Measurements from ENCODE around the gene MRO.
"Not testable (repeated sequence)": the region's sequence is repeated elsewhere in the genome, so short reads cannot be mapped to it uniquely, and the experiment has no call there.

The MRO gene

DNA sequence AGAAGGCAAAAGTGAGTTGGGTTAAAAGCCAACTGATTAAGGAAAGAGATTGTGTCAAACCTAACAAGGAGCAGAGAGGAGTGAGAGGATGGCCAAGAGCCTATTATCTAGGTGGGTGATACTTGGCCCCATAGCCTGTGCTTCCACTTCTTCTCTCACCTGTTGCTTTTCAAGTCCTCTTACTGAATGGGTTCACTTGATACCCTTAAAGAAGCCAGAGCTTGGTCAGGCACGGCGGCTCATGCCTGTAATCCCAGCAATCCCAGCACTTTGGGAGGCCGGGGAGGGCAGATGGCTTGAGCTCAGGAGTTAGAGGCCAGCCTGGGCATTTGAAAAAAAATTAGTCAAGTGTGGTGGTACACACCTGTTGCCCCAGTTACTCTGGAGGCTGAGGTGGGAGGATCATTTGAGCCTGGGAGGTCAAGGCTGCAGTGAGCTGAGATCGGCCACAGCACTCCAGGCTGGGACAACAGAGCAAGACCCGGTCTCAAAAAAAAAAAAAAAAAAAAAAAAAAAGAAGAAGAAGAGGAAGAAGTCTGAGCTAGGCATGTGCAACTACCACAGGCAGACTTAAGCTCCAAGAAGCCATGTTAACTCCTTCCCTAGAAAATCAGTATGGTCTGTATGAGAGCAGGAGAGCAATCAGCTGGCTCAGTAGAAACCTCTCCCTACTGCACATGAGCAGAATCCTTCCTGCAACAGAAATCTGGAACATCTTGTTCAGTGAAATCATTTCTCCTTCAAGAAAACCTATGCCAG is 30.7 kb upstream of the MRO start:
- no peak overlapping the region for H3K27ac ChIP-seq (ENCODE audit: low read length)
- peaks cover 0 to 5% of the 10 kb centered on the region in 2 donors for H3K4me1 ChIP-seq (ENCODE audit: control insufficient read depth in 1 of 2, insufficient read depth in 2 of 2, low read length in 2 of 2)
- H3K4me3 ChIP-seq (ENCODE audit: low read depth in 1 of 2, low read length in 2 of 2), result no peak overlapping the region
- no peaks in the 10 kb centered on the region for H3K36me3 ChIP-seq (ENCODE audit: control insufficient read depth in 1 of 2, insufficient read depth in 2 of 2, low read length in 2 of 2)
- no peaks in the 10 kb centered on the region for H3K27me3 ChIP-seq (ENCODE audit: low read depth, low read length)
- no peaks in the 10 kb centered on the region for H3K9me3 ChIP-seq (ENCODE audit: control insufficient read depth in 1 of 2, low read length in 2 of 2)

DNA sequence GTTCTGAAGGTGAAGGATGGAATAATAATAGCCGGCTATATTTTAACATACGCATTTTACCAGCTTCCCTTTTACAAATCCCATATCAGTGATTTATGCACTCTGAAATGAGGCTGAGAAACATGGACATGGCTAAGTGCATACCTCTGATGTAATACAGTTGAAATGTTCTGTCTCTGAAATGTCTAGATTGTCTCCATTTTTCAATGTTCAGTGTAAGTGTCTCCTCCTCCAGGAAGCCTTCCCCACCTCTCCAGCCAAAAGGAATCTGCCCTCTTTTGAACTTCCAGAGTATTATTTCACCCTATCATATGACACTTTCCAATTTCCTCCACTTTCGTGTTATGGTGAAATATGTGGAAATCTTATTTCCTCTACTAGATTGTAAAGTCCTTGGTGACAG is 29.6 kb upstream of the MRO start:
- Histone ChIP-seq H3K9me3 (ENCODE audit: control insufficient read depth in 1 of 2, low read length in 2 of 2) (no peaks in the 10 kb centered on the region), H3K27ac (ENCODE audit: low read length) (no peak overlapping the region), H3K27me3 (ENCODE audit: low read depth, low read length) (no peaks in the 10 kb centered on the region), H3K36me3 (ENCODE audit: control insufficient read depth in 1 of 2, insufficient read depth in 2 of 2, low read length in 2 of 2) (no peaks in the 10 kb centered on the region), H3K4me3 (ENCODE audit: low read depth in 1 of 2, low read length in 2 of 2) (no peak overlapping the region), H3K4me1 (ENCODE audit: control insufficient read depth in 1 of 2, insufficient read depth in 2 of 2, low read length in 2 of 2) (peaks cover 0 to 5% of the 10 kb centered on the region in 2 donors)

DNA sequence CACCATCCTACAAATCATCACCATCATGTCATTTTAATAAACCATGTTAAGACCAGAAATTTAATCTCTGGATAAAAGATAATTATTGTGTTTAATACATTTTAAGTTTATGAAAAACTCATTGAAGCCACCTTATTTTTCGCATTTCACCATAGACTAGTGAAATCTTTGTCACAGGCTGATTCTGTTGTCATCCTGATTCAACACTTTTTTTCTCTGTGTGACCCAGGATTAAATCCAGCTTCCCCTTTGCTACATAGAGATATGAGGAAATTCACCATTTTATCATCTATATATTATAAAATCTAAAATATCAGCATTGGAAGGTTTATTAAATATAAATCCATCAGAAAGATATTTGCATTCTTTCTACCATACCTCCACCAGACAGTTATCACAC is 29.2 kb upstream of the MRO start:
- H3K9me3 ChIP-seq (ENCODE audit: control insufficient read depth in 1 of 2, low read length in 2 of 2), result no peaks in the 10 kb centered on the region
- H3K4me1 ChIP-seq (ENCODE audit: control insufficient read depth in 1 of 2, insufficient read depth in 2 of 2, low read length in 2 of 2), result peaks cover 0 to under 1% of the 10 kb centered on the region in 2 donors

DNA sequence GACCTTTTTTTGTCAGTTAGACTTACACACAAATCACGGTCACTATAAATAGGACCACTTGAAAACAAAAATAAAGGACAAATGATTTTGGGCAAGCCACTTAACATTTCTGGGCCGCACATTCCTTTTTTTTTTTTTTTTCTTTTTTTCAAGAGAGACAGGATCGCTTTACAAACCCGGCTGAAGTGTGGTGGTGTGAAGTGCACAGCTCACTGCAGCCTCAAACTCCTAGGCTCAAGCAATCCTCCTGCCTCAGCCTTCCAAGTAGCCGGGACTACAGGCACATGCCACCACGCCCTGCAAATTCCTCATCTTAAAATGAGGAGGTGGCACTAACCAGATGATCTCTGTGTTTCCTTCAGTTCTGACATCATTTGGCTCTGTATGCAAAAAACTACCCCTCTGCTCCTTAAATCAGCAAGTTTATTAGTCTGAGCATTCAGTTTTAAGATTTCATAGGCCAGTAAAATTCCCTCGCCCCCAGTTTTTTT is 28.3 kb upstream of the MRO start:
- Histone ChIP-seq H3K27me3 (ENCODE audit: low read depth, low read length) (no peaks in the 10 kb centered on the region), H3K36me3 (ENCODE audit: control insufficient read depth in 1 of 2, insufficient read depth in 2 of 2, low read length in 2 of 2) (no peaks in the 10 kb centered on the region), H3K4me1 (ENCODE audit: control insufficient read depth in 1 of 2, insufficient read depth in 2 of 2, low read length in 2 of 2) (no peaks in the 10 kb centered on the region), H3K9me3 (ENCODE audit: control insufficient read depth in 1 of 2, low read length in 2 of 2) (no peaks in the 10 kb centered on the region), H3K27ac (ENCODE audit: low read length) (no peak overlapping the region), H3K4me3 (ENCODE audit: low read depth in 1 of 2, low read length in 2 of 2) (no peak overlapping the region)

More for the DNA sequence above, 29.2 kb upstream of the MRO start:
- no peak overlapping the region for H3K4me3 ChIP-seq (ENCODE audit: low read depth in 1 of 2, low read length in 2 of 2)
- H3K27me3 ChIP-seq (ENCODE audit: low read depth, low read length), result no peaks in the 10 kb centered on the region
- no peak overlapping the region for H3K27ac ChIP-seq (ENCODE audit: low read length)
- no peaks in the 10 kb centered on the region for H3K36me3 ChIP-seq (ENCODE audit: control insufficient read depth in 1 of 2, insufficient read depth in 2 of 2, low read length in 2 of 2)

DNA sequence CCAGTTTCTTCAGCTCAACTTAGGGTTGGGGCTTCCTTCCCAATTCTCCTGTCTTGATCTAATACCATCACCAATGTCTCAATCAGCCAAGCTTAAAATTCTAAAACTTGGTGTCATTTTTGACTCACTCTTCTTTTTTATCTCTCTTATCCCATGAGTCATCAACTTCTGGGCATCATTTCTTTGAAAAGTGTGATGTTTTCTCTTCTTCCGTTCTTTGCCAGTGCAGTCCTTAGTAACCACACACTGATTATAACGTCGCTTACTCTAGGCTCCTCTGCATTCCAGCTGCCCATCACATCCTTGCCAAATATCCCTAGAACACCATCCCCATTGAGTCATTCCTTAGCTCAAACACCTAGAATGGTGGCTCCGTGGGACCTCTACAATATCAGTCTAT is 27.4 kb upstream of the MRO start:
- H3K4me3 ChIP-seq (ENCODE audit: low read depth in 1 of 2, low read length in 2 of 2), result no peak overlapping the region
- no peaks in the 10 kb centered on the region for H3K27me3 ChIP-seq (ENCODE audit: low read depth, low read length)
- no peak overlapping the region for H3K27ac ChIP-seq (ENCODE audit: low read length)
- no peaks in the 10 kb centered on the region for H3K9me3 ChIP-seq (ENCODE audit: control insufficient read depth in 1 of 2, low read length in 2 of 2)
- no peaks in the 10 kb centered on the region for H3K36me3 ChIP-seq (ENCODE audit: control insufficient read depth in 1 of 2, insufficient read depth in 2 of 2, low read length in 2 of 2)
- H3K4me1 ChIP-seq (ENCODE audit: control insufficient read depth in 1 of 2, insufficient read depth in 2 of 2, low read length in 2 of 2), result no peaks in the 10 kb centered on the region

DNA sequence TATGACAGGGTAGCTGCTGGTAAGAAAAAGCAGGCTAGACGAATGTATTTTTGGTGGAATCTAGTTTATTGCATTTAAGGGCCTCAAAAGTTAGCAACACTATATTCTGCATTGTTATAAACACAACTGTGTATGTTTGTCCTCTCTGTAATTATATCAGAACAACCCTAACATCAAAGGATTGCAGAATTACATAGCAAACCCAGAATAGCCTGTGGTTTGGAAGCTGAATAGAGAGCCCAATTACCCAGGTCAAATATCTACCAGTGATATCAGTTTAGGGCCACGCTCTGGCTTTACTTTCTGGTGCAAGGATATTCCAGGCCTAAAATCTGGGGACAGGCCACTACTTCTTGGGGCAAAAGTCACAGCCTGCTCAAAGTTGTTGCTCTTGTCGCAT is 25.1 kb upstream of the MRO start:
- Histone ChIP-seq H3K4me3 (ENCODE audit: low read depth in 1 of 2, low read length in 2 of 2) (no peak overlapping the region), H3K36me3 (ENCODE audit: control insufficient read depth in 1 of 2, insufficient read depth in 2 of 2, low read length in 2 of 2) (no peaks in the 10 kb centered on the region), H3K9me3 (ENCODE audit: control insufficient read depth in 1 of 2, low read length in 2 of 2) (no peaks in the 10 kb centered on the region), H3K4me1 (ENCODE audit: control insufficient read depth in 1 of 2, insufficient read depth in 2 of 2, low read length in 2 of 2) (no peaks in the 10 kb centered on the region), H3K27me3 (ENCODE audit: low read depth, low read length) (no peaks in the 10 kb centered on the region), H3K27ac (ENCODE audit: low read length) (no peak overlapping the region)

DNA sequence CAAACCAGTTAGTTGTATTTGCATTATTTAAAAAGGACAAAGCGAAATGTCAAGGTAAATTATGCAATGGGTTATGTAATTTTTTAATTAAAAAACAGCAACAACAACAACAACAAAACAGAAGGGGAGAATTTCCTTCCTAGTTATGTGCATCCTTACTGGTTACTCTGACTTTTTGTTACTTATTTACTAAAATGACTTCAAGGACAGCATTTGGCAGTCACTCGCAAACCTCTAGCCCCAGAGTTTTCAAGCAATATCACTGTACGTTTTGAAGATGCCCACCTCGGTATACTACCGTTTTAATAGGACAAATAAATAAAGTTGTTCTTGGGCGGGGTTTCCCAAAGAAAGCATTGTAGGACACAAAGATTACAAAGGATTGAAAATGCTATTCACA is 24.7 kb upstream of the MRO start:
- H3K36me3 ChIP-seq (ENCODE audit: control insufficient read depth in 1 of 2, insufficient read depth in 2 of 2, low read length in 2 of 2), result no peaks in the 10 kb centered on the region
- no peak overlapping the region for H3K4me3 ChIP-seq (ENCODE audit: low read depth in 1 of 2, low read length in 2 of 2)
- H3K4me1 ChIP-seq (ENCODE audit: control insufficient read depth in 1 of 2, insufficient read depth in 2 of 2, low read length in 2 of 2), result no peaks in the 10 kb centered on the region
- no peaks in the 10 kb centered on the region for H3K9me3 ChIP-seq (ENCODE audit: control insufficient read depth in 1 of 2, low read length in 2 of 2)
- no peaks in the 10 kb centered on the region for H3K27me3 ChIP-seq (ENCODE audit: low read depth, low read length)
- H3K27ac ChIP-seq (ENCODE audit: low read length), result no peak overlapping the region

DNA sequence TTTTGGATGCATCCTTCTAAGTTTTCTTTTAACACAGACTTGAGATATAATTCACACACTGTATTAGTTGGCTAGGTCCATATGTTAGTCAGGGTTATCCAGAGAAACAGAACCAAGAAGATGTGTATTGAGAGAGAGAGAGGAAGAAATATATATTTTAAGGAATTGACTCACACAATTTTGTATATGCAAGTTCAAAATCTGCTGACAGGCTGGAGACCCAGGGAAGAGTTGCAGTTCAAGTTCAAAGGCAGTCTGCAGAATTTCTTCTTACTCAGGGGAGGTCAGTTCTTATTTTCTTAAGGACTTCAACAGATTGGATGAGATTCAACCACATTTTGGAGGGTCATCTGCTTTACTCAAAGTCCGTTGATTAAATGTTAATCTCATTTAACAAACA is 23.0 kb upstream of the MRO start:
- Histone ChIP-seq H3K4me1 (ENCODE audit: control insufficient read depth in 1 of 2, insufficient read depth in 2 of 2, low read length in 2 of 2) (no peaks in the 10 kb centered on the region), H3K4me3 (ENCODE audit: low read depth in 1 of 2, low read length in 2 of 2) (no peak overlapping the region), H3K27me3 (ENCODE audit: low read depth, low read length) (no peaks in the 10 kb centered on the region), H3K9me3 (ENCODE audit: control insufficient read depth in 1 of 2, low read length in 2 of 2) (no peaks in the 10 kb centered on the region), H3K36me3 (ENCODE audit: control insufficient read depth in 1 of 2, insufficient read depth in 2 of 2, low read length in 2 of 2) (no peaks in the 10 kb centered on the region), H3K27ac (ENCODE audit: low read length) (no peak overlapping the region)

DNA sequence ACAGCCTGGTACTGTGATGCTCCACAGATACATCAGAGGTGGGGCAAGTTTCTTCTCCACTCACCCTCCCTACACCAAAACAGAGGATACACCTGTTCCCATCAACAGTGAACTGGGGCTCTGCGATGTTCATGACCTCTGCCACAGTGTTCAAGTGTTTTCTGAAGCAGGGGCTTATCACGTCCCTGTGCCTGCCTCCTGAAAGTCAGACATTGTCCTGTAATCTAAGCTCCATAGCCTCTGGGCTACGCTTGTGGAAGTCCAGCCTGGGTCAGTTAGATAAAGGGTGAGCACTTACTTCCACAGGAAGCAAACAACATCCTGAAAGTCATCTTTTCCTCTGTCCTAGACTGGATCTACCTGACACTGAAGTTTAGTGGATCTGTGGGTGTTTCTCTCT is 20.2 kb upstream of the MRO start:
- Histone ChIP-seq H3K4me1 (ENCODE audit: control insufficient read depth in 1 of 2, insufficient read depth in 2 of 2, low read length in 2 of 2) (no peaks in the 10 kb centered on the region), H3K9me3 (ENCODE audit: control insufficient read depth in 1 of 2, low read length in 2 of 2) (no peaks in the 10 kb centered on the region), H3K4me3 (ENCODE audit: low read depth in 1 of 2, low read length in 2 of 2) (no peak overlapping the region), H3K27me3 (ENCODE audit: low read depth, low read length) (no peaks in the 10 kb centered on the region), H3K27ac (ENCODE audit: low read length) (no peak overlapping the region), H3K36me3 (ENCODE audit: control insufficient read depth in 1 of 2, insufficient read depth in 2 of 2, low read length in 2 of 2) (no peaks in the 10 kb centered on the region)

DNA sequence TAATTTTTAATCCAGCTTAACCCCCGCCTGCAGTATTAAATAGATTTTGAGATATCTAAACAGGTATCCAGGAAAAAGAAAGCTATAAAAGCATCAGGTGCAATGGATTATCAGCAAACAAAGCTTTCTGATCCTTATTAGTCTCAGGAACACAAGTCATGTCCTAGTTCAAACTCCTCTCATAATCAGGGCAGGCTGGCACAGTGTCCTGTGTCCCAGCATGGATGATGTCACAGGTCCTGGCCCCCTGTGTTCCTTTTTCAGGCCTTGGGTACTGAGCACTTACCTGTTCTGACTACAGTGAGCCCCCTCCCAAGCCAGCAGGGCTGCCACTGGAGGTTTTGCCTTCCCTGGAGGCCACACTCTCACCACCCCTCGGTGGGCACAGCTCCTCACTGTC is 19.5 kb upstream of the MRO start:
- H3K36me3 ChIP-seq (ENCODE audit: control insufficient read depth in 1 of 2, insufficient read depth in 2 of 2, low read length in 2 of 2), result no peaks in the 10 kb centered on the region
- H3K9me3 ChIP-seq (ENCODE audit: control insufficient read depth in 1 of 2, low read length in 2 of 2), result no peaks in the 10 kb centered on the region
- H3K27me3 ChIP-seq (ENCODE audit: low read depth, low read length), result no peaks in the 10 kb centered on the region
- H3K4me3 ChIP-seq (ENCODE audit: low read depth in 1 of 2, low read length in 2 of 2), result no peak overlapping the region
- no peak overlapping the region for H3K27ac ChIP-seq (ENCODE audit: low read length)
- H3K4me1 ChIP-seq (ENCODE audit: control insufficient read depth in 1 of 2, insufficient read depth in 2 of 2, low read length in 2 of 2), result no peaks in the 10 kb centered on the region

DNA sequence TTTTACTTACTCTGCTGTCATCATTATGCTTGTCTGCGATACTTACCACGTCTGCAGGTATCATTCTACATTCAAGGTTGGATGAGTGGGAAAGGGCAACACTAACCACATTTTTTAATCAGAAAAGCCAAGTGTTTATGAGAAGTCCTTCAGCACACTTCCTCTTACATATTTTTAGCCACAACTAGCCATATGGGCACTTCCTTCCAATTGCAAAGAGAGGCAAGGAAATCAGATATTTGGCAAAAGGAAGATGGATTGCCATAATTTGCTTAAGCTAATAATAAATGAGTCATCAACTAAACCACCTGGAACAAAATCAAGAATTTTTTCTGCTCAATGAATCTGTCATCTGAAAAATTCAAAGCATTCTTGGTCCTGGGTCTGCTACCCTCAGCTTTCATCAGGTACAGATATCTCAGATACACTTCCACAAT is 16.7 kb upstream of the MRO start:
- no peaks in the 10 kb centered on the region for H3K36me3 ChIP-seq (ENCODE audit: control insufficient read depth in 1 of 2, insufficient read depth in 2 of 2, low read length in 2 of 2)
- no peak overlapping the region for H3K27ac ChIP-seq (ENCODE audit: low read length)
- no peak overlapping the region for H3K4me3 ChIP-seq (ENCODE audit: low read depth in 1 of 2, low read length in 2 of 2)
- no peaks in the 10 kb centered on the region for H3K9me3 ChIP-seq (ENCODE audit: control insufficient read depth in 1 of 2, low read length in 2 of 2)
- H3K27me3 ChIP-seq (ENCODE audit: low read depth, low read length), result no peaks in the 10 kb centered on the region
- no peaks in the 10 kb centered on the region for H3K4me1 ChIP-seq (ENCODE audit: control insufficient read depth in 1 of 2, insufficient read depth in 2 of 2, low read length in 2 of 2)

DNA sequence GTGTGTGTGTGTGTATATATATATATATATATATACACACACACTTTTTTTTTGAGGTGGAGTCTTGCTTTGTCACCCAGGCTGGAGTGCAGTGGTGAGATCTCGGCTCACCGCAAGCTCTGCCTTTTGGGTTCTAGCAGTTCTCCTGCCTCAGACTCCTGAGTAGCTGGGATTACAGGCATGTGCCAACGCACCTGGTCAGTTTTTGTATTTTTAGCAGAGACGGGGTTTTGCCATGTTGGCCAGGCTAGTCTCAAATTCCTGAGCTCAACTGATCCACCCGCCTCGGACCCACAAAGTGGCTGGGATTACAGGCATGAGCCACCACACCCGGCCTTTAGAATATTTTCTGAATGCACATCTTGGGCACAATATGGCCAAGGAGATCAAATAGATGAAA is 13.7 kb upstream of the MRO start:
- H3K27ac ChIP-seq (ENCODE audit: low read length); H3K4me3 ChIP-seq (ENCODE audit: low read depth in 1 of 2, low read length in 2 of 2); H3K27me3 ChIP-seq (ENCODE audit: low read depth, low read length); H3K36me3 ChIP-seq (ENCODE audit: control insufficient read depth in 1 of 2, insufficient read depth in 2 of 2, low read length in 2 of 2); H3K9me3 ChIP-seq (ENCODE audit: control insufficient read depth in 1 of 2, low read length in 2 of 2); H3K4me1 ChIP-seq (ENCODE audit: control insufficient read depth in 1 of 2, insufficient read depth in 2 of 2, low read length in 2 of 2): not testable (repeated sequence)

Data from muscle layer of duodenum (tissue), 2 donors.